ENCODE results near the gene TPH1. TPM values are rescaled to one million over a fixed set of nuclear protein-coding genes. Genes with fewer than 3 reads are reported as not detected.

Gene TPH1
- total and polyA plus RNA-seq, 9 of the 15 experiments (the other 6 are each of a cell fraction or from before 2014, with no cell fraction given) = 0.04 to 0.29 (median 0.17) TPM

- 0 out of 2 replicates have a peak, but pooled peaks have one; percentile 23 for TF ChIP-seq RREB1 (CRISPR knock-in tag; IDR thresholded peaks at IDR 0.05)
- TF ChIP-seq KDM5B (IDR thresholded peaks at IDR 0.05; ENCODE audit: insufficient replicate concordance, low read depth, low read length) = peak; percentile 7
- 0 out of 2 replicates have a peak, but pooled peaks have one; percentile 29 for TF ChIP-seq E2F3 (CRISPR knock-in tag; IDR thresholded peaks at IDR 0.05)
- peak; percentile 83; the same call in 1 of the 2 replicates for TF ChIP-seq ZNF511 (CRISPR knock-in tag; IDR thresholded peaks at IDR 0.05)
- TF ChIP-seq NELFE (IDR thresholded peaks at IDR 0.05; ENCODE audit: insufficient read depth, insufficient read length) = no peak
- TF ChIP-seq RBFOX2 (IDR thresholded peaks at IDR 0.05; ENCODE audit: low read depth, low read length) = no peak
- TF ChIP-seq NCOA1 (IDR thresholded peaks at IDR 0.05; ENCODE audit: low read depth) = 0 out of 2 replicates have a peak, but pooled peaks have one; percentile 25
- no peak for TF ChIP-seq REST (IDR thresholded peaks at IDR 0.05; ENCODE audit: borderline replicate concordance)
- TF ChIP-seq REST (CRISPR knock-in tag; IDR thresholded peaks at IDR 0.05; ENCODE audit: low read depth) = 0 out of 2 replicates have a peak, but pooled peaks have one; percentile 16
- TF ChIP-seq ZNF699 (CRISPR knock-in tag; IDR thresholded peaks at IDR 0.05; ENCODE audit: insufficient replicate concordance) = no peak
- peak in 1 of 2 experiments; percentile 55; a peak in 1 of 4 replicates for TF ChIP-seq FOXA3 (CRISPR knock-in tag; conservative IDR thresholded peaks at IDR 0.05 in 1 of 2, IDR thresholded peaks at IDR 0.05 in 1 of 2)
Measured at GRCh38 chr11:18012122-18012905, 33.8 kb downstream of the TPH1 start (continued).
